H9 (cell line): ENCODE measurements around the gene DYRK3. TPM values are rescaled to one million over a fixed set of nuclear protein-coding genes. Genes with fewer than 3 reads are reported as not detected.

Experiments used
- DNase-seq: peaks from one replicate; pipeline ENCODE4 v3.0.0-alpha.2; 2017
- H2AFZ ChIP-seq: one replicate; pipeline ENCODE4 v1.6.1; 2013; ENCODE audit warnings: mild to moderate bottlenecking, low read length, control low read depth, moderate library complexity
- H2AK5ac ChIP-seq: 2 replicates; pipeline ENCODE4 v1.6.1; 2013; ENCODE audit warnings: low read length, control low read depth, mixed read lengths; ENCODE audit not compliant: insufficient read length
- H2BK120ac ChIP-seq: one replicate; pipeline ENCODE4 v1.6.1; 2013; ENCODE audit warnings: low read depth, mild to moderate bottlenecking, low read length, control low read depth, inconsistent platforms; ENCODE audit not compliant: poor library complexity, severe bottlenecking
- H2BK12ac ChIP-seq: 2 replicates; pipeline ENCODE4 v1.6.1; 2013; ENCODE audit warnings: low read length, control low read depth, mixed read lengths, low read depth; ENCODE audit not compliant: insufficient read length
- H2BK15ac ChIP-seq: 2 replicates; pipeline ENCODE4 v1.6.1; 2013; ENCODE audit warnings: low read depth, low read length, control low read depth
- H2BK20ac ChIP-seq: one replicate; pipeline ENCODE4 v1.6.1; 2013; ENCODE audit warnings: low read depth, mild to moderate bottlenecking, low read length, control low read depth, inconsistent platforms; ENCODE audit not compliant: poor library complexity, severe bottlenecking
- H2BK5ac ChIP-seq: 2 replicates; pipeline ENCODE4 v1.6.1; 2013; ENCODE audit warnings: low read length, control low read depth, mixed read lengths; ENCODE audit not compliant: insufficient read length
- H3K14ac ChIP-seq: 2 replicates; pipeline ENCODE4 v1.6.1; 2013; ENCODE audit warnings: low read length, control low read depth; ENCODE audit not compliant: insufficient read depth
- H3K18ac ChIP-seq: 2 replicates; pipeline ENCODE4 v1.6.1; 2013; ENCODE audit warnings: low read depth, mild to moderate bottlenecking, mixed read lengths, low read length, control low read depth; ENCODE audit not compliant: insufficient read length
- H3K23ac ChIP-seq: 2 replicates; pipeline ENCODE4 v1.6.1; 2013; ENCODE audit warnings: low read length, control low read depth, mixed read lengths, low read depth; ENCODE audit not compliant: insufficient read length
- H3K23me2 ChIP-seq: 2 replicates; pipeline ENCODE4 v1.6.1; 2013; ENCODE audit warnings: low read depth, mild to moderate bottlenecking, mixed read lengths, low read length, control low read depth; ENCODE audit not compliant: insufficient read length, poor library complexity, severe bottlenecking
- H3K27ac ChIP-seq: 2 replicates; pipeline ENCODE4 v1.5.1; 2013; ENCODE audit warnings: low read length, control low read depth, mixed read lengths, low read depth; ENCODE audit not compliant: insufficient read length
- H3K27me3 ChIP-seq: 2 replicates; pipeline ENCODE4 v1.6.1; 2013; ENCODE audit warnings: low read length, control low read depth, inconsistent platforms; ENCODE audit not compliant: insufficient read depth
- H3K4ac ChIP-seq: 2 replicates; pipeline ENCODE4 v1.6.1; 2013; ENCODE audit warnings: low read depth, mild to moderate bottlenecking, control low read depth, inconsistent platforms, low read length, moderate library complexity
- H3K4me1 ChIP-seq: 2 replicates; pipeline ENCODE4 v1.6.1; 2013; ENCODE audit warnings: low read length, control low read depth, inconsistent platforms; ENCODE audit not compliant: insufficient read depth
- H3K4me2 ChIP-seq: 2 replicates; pipeline ENCODE4 v1.6.1; 2013; ENCODE audit warnings: low read length, control low read depth, mixed read lengths; ENCODE audit not compliant: insufficient read length, insufficient read depth
- H3K56ac ChIP-seq: 2 replicates; pipeline ENCODE4 v1.6.1; 2013; ENCODE audit warnings: low read depth, mild to moderate bottlenecking, mixed read lengths, low read length, control low read depth; ENCODE audit not compliant: insufficient read length
- H3K79me1 ChIP-seq: 2 replicates; pipeline ENCODE4 v1.6.1; 2013; ENCODE audit warnings: low read depth, mild to moderate bottlenecking, moderate library complexity, low read length, control low read depth, inconsistent platforms; ENCODE audit not compliant: insufficient read depth, poor library complexity, severe bottlenecking
- H3K79me2 ChIP-seq: 2 replicates; pipeline ENCODE4 v1.6.1; 2013; ENCODE audit warnings: low read length, control low read depth, inconsistent platforms; ENCODE audit not compliant: insufficient read depth
- H3K9ac ChIP-seq: 2 replicates; pipeline ENCODE4 v1.6.1; 2013; ENCODE audit warnings: low read length, control low read depth, mixed read lengths; ENCODE audit not compliant: insufficient read length; ENCODE audit errors: extremely low read depth
- H3K9me3 ChIP-seq: one replicate; pipeline ENCODE4 v1.6.1; 2013; ENCODE audit warnings: low read depth, low read length, inconsistent platforms; ENCODE audit not compliant: control insufficient read depth
- H3T11ph ChIP-seq: one replicate; pipeline ENCODE4 v1.6.1; 2013; ENCODE audit warnings: mild to moderate bottlenecking, low read length, control low read depth, inconsistent platforms
- H4K20me1 ChIP-seq: one replicate; pipeline ENCODE4 v1.6.1; 2013; ENCODE audit not compliant: control insufficient read depth, insufficient read length, insufficient read depth
- H4K5ac ChIP-seq: 2 replicates; pipeline ENCODE4 v1.6.1; 2013; ENCODE audit warnings: low read depth, mild to moderate bottlenecking, mixed read lengths, low read length, control low read depth; ENCODE audit not compliant: insufficient read length
- H4K8ac ChIP-seq: replicated peaks from 2 replicates; pipeline ENCODE4 v1.6.1; 2013; ENCODE audit warnings: low read length, control low read depth, mixed read lengths, low read depth; ENCODE audit not compliant: insufficient read length
- H4K91ac ChIP-seq: 2 replicates; pipeline ENCODE4 v1.6.1; 2013; ENCODE audit warnings: low read depth, mild to moderate bottlenecking, moderate library complexity, mixed read lengths, low read length, control low read depth; ENCODE audit not compliant: insufficient read length
- H3K27ac Mint-ChIP-seq, 3 experiments: 2 replicates in 2 of 3; 3 replicates in 1 of 3; pipeline ENCODE4 v1.8.0; 2020 to 2021; ENCODE audit warnings: mixed read lengths in 3 of 3, mild to moderate bottlenecking in 1 of 3, moderate library complexity in 1 of 3
- H3K27me3 Mint-ChIP-seq: 2 replicates; pipeline ENCODE4 v1.8.0; 2021; ENCODE audit warnings: low read depth, mild to moderate bottlenecking, moderate library complexity, mixed read lengths
- H3K36me3 Mint-ChIP-seq, 3 experiments: 2 replicates in 2 of 3; 3 replicates in 1 of 3; pipeline ENCODE4 v1.8.0; 2020 to 2021; ENCODE audit warnings: low read depth in 3 of 3, mixed read lengths in 3 of 3; ENCODE audit not compliant: insufficient read depth in 1 of 3
- H3K4me1 Mint-ChIP-seq, 2 experiments: 2 replicates each; pipeline ENCODE4 v1.8.0; 2020; ENCODE audit warnings: mixed read lengths in 2 of 2
- H3K4me3 Mint-ChIP-seq, 2 experiments: 2 replicates in 1 of 2; 3 replicates in 1 of 2; pipeline ENCODE4 v1.8.0; 2020 to 2021; ENCODE audit warnings: mild to moderate bottlenecking in 2 of 2, mixed read lengths in 2 of 2, moderate library complexity in 1 of 2
- H3K9me3 Mint-ChIP-seq, 2 experiments: 2 replicates in 1 of 2; 3 replicates in 1 of 2; pipeline ENCODE4 v1.8.0; 2020; ENCODE audit warnings: mild to moderate bottlenecking in 2 of 2, mixed read lengths in 2 of 2, moderate library complexity in 1 of 2
- WGBS: extraction: QIAGEN DNeasy Blood & Tissue Kit; methylation state at CpG from one replicate; pipeline ENCODE4 v1.1.7; 2013; ENCODE audit warnings: missing lambda C conversion rate, low lambda C conversion rate, mixed read lengths; ENCODE audit not compliant: insufficient read length; ENCODE audit errors: extremely low coverage; 5-methylcytosine and 5-hydroxymethylcytosine counted together
- total RNA-seq: library from RNA; stranded (reverse); gene quantifications from 2 replicates; pipeline ENCODE4 v1.2.1, GENCODE V29; 2021
- TF ChIP-seq, protein P1 (sequence below): fragments of 200-600 bp; sonication (generic); conservative IDR thresholded peaks from 3 replicates; pipeline ENCODE4 v1.8.0; 2021; ENCODE audit warnings: antibody characterized with exemption, mild to moderate bottlenecking

DYRK3 gene
- total RNA-seq, 1 experiment from 2014 or later = 4.7 TPM

DNA sequence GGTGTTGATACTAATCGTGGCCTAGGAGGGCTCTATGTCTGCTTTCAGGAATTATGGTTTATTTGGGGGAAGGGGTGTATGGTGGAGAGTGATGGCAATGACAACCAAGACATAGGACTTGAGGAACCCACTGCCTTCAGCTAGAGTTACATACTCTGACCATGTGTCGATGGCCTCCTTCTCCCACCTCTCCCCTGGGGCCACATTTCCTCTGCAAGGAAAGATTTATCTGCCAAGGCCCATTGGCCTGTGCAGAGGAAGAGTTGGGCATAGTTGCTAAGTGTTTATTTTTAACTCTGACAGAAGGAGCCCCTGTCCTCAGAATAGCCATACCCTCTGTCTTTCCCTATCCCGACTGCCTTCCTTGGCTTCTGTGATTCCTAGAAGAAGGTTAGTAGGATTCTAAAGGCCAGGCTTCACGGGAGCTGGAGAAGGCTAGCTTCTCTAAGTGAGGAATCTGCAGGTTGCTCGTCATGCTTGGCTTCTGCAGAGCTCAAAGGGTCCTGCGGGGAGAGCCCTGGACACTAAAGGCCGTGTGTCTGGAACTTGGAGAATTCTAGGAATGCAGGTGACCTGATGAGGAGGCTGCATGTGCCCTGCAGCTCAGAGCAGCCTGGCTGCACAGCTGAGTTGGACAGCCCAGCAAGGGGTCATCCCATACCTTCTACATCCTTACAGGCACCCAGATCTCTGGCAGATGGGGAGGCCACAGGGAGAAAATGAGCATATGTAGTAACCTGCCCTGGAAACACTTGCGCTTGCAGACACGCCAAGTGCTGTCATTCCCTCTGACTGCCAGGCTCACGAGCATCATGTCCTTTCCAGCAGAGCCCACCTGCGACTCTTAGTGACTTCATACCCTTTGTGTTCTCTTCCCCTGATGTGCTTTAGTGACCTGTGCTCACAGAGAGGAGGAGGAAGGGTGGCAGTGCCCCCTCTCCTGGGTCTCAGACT lies 59.1 kb downstream of the DYRK3 start:
- no peak overlapping the region for H3K14ac ChIP-seq
- no peak overlapping the region for H4K91ac ChIP-seq
- H3K9me3 Mint-ChIP-seq = no peaks in the 10 kb centered on the region
- no peak overlapping the region for H2AFZ ChIP-seq
- no peak overlapping the region for H2AK5ac ChIP-seq
- TF ChIP-seq, protein P1, sequence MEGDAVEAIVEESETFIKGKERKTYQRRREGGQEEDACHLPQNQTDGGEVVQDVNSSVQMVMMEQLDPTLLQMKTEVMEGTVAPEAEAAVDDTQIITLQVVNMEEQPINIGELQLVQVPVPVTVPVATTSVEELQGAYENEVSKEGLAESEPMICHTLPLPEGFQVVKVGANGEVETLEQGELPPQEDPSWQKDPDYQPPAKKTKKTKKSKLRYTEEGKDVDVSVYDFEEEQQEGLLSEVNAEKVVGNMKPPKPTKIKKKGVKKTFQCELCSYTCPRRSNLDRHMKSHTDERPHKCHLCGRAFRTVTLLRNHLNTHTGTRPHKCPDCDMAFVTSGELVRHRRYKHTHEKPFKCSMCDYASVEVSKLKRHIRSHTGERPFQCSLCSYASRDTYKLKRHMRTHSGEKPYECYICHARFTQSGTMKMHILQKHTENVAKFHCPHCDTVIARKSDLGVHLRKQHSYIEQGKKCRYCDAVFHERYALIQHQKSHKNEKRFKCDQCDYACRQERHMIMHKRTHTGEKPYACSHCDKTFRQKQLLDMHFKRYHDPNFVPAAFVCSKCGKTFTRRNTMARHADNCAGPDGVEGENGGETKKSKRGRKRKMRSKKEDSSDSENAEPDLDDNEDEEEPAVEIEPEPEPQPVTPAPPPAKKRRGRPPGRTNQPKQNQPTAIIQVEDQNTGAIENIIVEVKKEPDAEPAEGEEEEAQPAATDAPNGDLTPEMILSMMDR = no peak
- H3K4ac ChIP-seq = no peak overlapping the region
- no peak overlapping the region for H3K9ac ChIP-seq
- no peak overlapping the region for H3K4me3 Mint-ChIP-seq
- no peak overlapping the region for H3K4me2 ChIP-seq
- H3K79me1 ChIP-seq = peaks cover 9% of the 10 kb centered on the region
- H3K27ac Mint-ChIP-seq = peak overlapping the region in 1 of 3 experiments; percentile 63; a peak in 2 of 7 replicates
- no peak overlapping the region for H3K18ac ChIP-seq
- H3K36me3 Mint-ChIP-seq = peaks cover 7 to 16% (median 14%) of the 10 kb centered on the region in 3 experiments; a peak in 6 of 7 replicates
- no CpG with 5 or more reads among the region's 11 CpGs for WGBS
- no peak overlapping the region for H4K5ac ChIP-seq
- H3K27me3 Mint-ChIP-seq = peaks cover 2% of the 10 kb centered on the region; the same call in 1 of the 2 replicates
- H2BK20ac ChIP-seq = no peak overlapping the region
- no peaks in the 10 kb centered on the region for H3K9me3 ChIP-seq
- no peak overlapping the region for H2BK15ac ChIP-seq
- H2BK120ac ChIP-seq = no peak overlapping the region
- H3K27ac ChIP-seq = no peak overlapping the region
- H2BK5ac ChIP-seq = no peak overlapping the region
- H3K79me2 ChIP-seq = peaks cover 6% of the 10 kb centered on the region; the same call in 1 of the 2 replicates
- H3K4me1 Mint-ChIP-seq = peaks cover 62 to 68% of the 10 kb centered on the region in 2 experiments
- no peak overlapping the region for H3K23ac ChIP-seq
- H2BK12ac ChIP-seq = no peak overlapping the region
- no peak overlapping the region for H3K56ac ChIP-seq
- H3K23me2 ChIP-seq = no peaks in the 10 kb centered on the region
- no peaks in the 10 kb centered on the region for H3K27me3 ChIP-seq
- H3T11ph ChIP-seq = no peak overlapping the region
- H4K20me1 ChIP-seq = no peaks in the 10 kb centered on the region
- peak; percentile 70 for DNase-seq
- no peak overlapping the region for H4K8ac ChIP-seq
- H3K4me1 ChIP-seq = peaks cover 8% of the 10 kb centered on the region; the same call in 1 of the 2 replicates
